NCI-H446 treated with DMSO at 0.1 percent for 48 hours (cell line): ENCODE results near the gene LRRC8A.
"Not testable (repeated sequence)": the region's sequence is repeated elsewhere in the genome, so short reads cannot be mapped to it uniquely, and the experiment has no call there.

ENCODE experiments used
- DNase-seq: peaks from one replicate; lab custom pipeline; 2025; lab: John Stamatoyannopoulos, UW

Gene LRRC8A

GRCh38 chr9:128870128-128870940 is 11.6 kb upstream of the LRRC8A start:
- DNase-seq, result no peak

- DNase-seq, result not testable (repeated sequence)
Observed at GRCh38 chr9:128870941-128871265, 11.0 kb upstream of the LRRC8A start.

- DNase-seq, result no peak
Observed at GRCh38 chr9:128877852-128878251, 4.1 kb upstream of the LRRC8A start.

DNA sequence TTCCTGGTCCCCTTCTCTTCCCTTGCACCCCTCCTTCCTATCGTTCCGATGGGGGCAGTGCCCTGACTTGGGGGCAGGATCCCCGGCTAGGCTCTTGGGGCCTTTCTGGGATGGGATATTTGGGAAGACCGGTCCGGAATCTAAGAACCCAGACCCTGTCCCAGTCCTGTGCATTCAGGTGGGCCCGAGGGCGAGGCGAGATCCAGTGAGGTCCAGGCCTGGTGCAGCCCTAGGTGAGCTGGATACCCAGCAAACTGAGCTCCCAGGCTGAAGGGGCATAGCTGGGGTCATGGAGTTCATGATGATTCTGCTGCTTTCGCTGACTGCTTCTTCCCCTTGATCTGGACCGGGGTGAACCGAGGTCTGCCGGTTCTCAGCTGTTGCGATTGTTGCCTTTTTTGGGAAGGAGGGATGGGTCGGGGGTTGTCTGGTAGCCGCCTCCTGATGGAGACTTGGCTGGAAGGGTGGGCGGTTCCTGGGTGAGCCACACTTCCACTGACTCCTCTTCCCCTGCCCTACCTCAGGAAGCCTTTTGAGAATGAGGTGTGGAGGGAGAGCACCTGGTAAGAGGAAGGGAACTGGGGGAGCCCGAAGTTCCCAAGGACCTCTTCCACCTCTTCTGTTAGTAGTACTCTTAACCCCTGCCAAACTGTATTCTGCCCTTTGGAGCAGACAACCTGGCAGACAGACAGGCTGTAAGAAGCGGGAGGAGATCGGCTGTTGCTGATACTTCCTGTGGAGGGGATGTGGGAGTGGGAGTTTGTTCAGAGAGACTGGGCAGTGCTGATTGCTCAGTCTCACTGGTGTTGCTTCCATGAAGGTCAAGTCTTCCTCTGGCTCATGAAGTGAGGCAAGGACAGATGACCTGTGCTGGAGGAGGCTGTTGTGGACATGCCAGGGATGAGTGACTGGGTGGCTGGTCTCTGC is 1.0 kb downstream of the LRRC8A start:
- DNase-seq, result no peak

- no peak for DNase-seq
Observed at GRCh38 chr9:128884164-128884563, 2.2 kb downstream of the LRRC8A start.

- no peak for DNase-seq
Observed at GRCh38 chr9:128885376-128885775, 3.4 kb downstream of the LRRC8A start.

DNA sequence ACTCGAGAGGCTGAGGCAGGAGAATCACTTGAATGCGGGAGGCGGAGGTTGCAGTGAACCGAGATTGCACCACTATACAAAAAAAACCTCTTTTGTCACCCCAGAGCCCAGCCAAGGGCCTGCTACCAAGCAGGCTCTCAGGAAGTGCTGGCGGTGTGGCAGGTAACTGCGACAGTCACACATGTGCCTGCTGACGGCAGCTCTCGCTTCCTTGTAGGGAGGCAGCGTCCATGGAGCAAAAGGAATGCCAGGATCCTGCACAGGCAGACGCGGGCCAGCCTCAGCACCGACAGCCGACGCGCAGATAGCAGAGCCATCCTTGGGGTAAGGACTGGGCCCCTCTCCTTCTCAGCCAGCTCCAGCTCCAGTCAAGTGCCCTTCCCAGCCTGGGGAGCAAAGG is 3.9 kb downstream of the LRRC8A start:
- no peak for DNase-seq

GRCh38 chr9:128886211-128886891 is 4.4 kb downstream of the LRRC8A start:
- no peak for DNase-seq

DNA sequence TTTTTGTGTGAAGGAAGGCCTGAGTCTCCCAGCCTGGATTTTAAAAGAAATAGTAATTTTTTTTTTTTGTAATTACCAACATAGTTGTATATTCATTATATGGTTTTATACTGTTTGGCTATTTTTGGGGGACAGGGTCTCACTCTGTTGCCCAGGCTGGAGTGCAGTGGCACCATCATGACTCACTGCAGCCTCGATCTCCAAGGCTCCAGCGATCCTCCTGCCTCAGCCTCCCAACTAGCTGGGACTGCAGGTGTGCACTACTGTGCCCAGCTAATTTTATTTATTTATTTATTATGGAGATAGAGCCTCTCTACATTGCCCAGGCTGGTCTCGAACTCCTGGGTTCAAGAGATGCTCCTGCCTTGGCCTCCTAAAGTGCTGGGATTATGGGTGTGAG is 5.1 kb downstream of the LRRC8A start:
- DNase-seq, result no peak

DNA sequence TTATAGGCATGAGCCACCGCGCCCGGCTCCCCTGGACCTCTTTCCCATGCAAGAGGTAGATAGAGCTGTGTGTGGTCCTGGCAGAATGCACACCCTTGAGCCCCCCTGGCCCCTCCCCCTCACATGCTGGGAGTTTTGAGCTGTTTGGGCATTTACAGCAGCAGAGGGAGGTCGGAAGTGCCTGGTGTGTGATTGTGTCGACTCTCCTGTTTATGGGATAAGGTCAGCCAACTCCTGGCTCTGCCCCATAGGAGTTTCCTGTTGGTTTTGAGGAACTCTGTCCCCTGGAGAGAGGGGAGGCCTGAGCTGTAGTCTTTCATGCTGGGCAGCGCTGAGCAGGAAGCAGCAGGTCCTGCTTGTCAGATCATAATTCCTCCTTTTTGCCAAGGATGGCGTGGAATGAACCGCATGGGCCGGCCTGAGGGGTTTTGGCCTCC is 6.0 kb downstream of the LRRC8A start:
- no peak for DNase-seq

GRCh38 chr9:128891321-128892220 is 9.6 kb downstream of the LRRC8A start:
- DNase-seq, result no peak

GRCh38 chr9:128892221-128892921 is 10.4 kb downstream of the LRRC8A start:
- no peak for DNase-seq

DNA sequence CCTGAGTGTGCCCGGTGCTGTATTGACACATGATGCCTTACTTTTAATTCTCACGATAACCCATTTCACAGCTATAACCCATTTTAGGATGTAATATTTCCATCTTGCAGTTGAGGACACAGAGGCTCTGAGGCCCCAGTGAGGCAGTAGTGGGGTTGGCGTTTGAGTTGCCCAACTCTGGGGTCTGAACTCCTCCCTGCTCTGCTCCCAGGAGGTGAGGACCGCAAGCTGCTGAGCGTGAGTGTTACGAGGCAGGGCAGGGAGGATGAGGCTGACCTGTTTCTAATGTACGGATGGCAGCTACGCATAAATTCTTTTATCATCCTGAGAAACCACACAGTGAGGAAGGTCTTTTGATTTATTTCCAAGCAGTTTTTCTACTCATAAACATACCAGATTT is 11.4 kb downstream of the LRRC8A start:
- DNase-seq, result no peak

DNA sequence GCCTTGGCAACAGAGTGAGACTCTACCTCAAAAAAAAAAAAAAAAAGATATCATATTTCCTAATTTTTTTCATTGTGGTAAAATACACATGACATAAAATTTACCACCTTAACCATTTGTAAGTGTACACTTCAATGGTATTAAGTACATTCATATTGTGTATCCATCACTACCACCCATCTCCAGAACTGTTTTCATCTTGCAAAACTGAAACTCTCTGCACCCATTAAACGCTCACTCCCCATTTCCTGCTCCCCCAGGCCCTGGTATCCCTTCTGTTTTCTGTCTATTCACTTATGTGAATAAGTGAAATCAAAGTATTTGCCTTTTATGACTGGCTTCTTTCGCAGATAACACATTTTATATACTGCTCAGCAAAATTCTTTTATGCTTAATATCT is 12.8 kb downstream of the LRRC8A start:
- DNase-seq, result no peak

- DNase-seq, result no peak
Observed at GRCh38 chr9:128895556-128895955, 13.6 kb downstream of the LRRC8A start.

GRCh38 chr9:128898382-128898781 is 16.4 kb downstream of the LRRC8A start:
- no peak for DNase-seq

GRCh38 chr9:128898845-128899565 is 17.1 kb downstream of the LRRC8A start:
- DNase-seq, result no peak

- DNase-seq, result no peak
Observed at GRCh38 chr9:128899566-128900322, 17.8 kb downstream of the LRRC8A start.

GRCh38 chr9:128901379-128901778 is 19.4 kb downstream of the LRRC8A start:
- no peak for DNase-seq
